ENCODE measurements around the gene NRCAM.

The NRCAM gene

DNA sequence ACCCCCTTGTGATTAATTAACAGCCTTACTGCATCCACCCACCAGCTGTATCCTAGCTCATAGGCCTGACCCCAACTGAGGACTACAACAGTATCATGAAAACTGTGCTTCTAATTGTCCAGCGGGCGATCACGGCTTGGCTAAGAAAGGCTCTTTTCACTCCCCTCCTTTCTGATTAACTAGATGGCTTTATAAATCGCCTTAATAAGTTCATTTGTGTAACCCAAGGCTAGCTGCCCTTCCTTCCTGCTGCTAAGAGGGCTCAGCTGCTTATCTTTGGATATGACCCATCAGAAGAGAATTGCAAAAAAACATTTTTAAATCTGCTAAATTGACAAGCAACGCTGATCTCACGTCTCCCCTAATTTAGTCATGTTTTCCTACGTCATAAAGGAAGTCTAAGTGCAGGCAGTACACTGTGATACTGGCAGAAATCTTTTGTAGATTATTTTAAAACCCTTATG is 163.1 kb downstream of the NRCAM start:
- TF ChIP-seq, protein P1, sequence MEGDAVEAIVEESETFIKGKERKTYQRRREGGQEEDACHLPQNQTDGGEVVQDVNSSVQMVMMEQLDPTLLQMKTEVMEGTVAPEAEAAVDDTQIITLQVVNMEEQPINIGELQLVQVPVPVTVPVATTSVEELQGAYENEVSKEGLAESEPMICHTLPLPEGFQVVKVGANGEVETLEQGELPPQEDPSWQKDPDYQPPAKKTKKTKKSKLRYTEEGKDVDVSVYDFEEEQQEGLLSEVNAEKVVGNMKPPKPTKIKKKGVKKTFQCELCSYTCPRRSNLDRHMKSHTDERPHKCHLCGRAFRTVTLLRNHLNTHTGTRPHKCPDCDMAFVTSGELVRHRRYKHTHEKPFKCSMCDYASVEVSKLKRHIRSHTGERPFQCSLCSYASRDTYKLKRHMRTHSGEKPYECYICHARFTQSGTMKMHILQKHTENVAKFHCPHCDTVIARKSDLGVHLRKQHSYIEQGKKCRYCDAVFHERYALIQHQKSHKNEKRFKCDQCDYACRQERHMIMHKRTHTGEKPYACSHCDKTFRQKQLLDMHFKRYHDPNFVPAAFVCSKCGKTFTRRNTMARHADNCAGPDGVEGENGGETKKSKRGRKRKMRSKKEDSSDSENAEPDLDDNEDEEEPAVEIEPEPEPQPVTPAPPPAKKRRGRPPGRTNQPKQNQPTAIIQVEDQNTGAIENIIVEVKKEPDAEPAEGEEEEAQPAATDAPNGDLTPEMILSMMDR (IDR thresholded peaks at IDR 0.05; ENCODE audit: low read depth, low read length), result no peak
- DNase-seq (ENCODE audit: extremely low read depth, low read depth), result no peak

DNA sequence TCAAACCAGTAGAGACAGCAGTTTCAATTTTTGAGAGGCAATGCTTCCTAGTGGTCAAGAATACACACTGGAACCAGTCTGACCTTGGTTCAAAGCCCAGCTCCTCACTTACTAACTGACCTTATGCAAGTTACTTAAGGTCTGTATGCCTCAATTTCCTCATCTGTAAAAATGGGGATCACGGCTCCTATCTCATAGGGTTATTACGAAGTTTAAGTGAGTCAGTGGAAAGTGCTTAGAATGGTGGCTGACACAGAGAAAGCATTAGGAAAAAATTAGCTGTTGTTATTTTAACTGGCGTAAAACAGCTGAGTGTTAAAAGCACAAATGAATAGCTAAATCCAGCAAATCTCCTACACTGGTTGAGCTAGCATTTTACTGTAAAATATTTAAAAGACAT is 163.7 kb downstream of the NRCAM start:
- TF ChIP-seq, protein P1 (IDR thresholded peaks at IDR 0.05; ENCODE audit: low read depth, low read length), result no peak
- no peak for DNase-seq (ENCODE audit: extremely low read depth, low read depth)

DNA sequence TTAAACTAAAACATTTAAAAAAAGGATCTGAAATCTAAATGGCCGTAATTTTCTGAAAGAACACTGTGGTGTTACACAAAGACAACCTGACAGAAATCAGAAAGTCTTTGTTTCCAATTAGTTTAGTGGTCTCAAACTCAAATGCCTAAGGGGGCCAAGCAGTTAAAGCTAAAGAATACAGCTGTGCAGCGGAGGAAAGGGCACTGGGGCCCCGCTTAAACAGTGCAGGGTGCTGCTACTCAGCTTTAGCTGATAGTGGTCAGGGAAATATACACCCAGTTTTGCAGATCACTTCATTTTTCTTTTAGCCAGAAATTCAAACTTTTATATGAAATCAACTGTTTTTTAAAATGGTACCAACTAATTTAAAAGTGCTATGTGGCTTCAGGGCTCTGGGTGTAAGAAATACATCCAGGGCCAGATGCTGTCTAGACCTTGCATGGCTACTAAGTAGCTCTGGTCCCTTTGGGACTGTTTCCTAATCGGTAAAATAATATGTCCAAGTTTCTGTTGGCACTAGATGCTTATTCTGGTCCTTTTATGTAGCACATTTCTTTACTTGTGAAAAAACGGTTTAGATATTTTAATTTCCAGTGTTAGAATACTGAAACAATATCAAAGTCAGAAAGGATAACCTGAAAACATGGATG is 164.3 kb downstream of the NRCAM start:
- no peak for DNase-seq (ENCODE audit: extremely low read depth, low read depth)
- TF ChIP-seq, protein P1 (IDR thresholded peaks at IDR 0.05; ENCODE audit: low read depth, low read length), result no peak

DNA sequence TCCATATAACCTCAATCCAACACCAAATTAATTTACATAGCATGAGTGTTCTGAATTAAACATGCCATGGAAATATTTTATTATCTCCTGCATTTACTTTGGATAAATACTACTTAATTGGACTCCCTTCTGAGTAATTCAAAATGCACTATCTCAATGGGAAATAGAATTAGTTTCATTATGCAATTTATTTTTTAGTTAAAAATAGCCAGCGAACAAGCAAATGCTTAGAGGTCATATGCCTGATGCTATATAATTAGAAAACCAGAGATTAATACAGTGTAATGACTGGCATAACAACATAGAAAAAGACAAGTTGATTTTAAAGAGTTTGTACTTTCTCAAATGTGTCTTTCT is 165.1 kb downstream of the NRCAM start:
- no peak for DNase-seq (ENCODE audit: extremely low read depth, low read depth)
- TF ChIP-seq, protein P1 (IDR thresholded peaks at IDR 0.05; ENCODE audit: low read depth, low read length), result no peak

DNA sequence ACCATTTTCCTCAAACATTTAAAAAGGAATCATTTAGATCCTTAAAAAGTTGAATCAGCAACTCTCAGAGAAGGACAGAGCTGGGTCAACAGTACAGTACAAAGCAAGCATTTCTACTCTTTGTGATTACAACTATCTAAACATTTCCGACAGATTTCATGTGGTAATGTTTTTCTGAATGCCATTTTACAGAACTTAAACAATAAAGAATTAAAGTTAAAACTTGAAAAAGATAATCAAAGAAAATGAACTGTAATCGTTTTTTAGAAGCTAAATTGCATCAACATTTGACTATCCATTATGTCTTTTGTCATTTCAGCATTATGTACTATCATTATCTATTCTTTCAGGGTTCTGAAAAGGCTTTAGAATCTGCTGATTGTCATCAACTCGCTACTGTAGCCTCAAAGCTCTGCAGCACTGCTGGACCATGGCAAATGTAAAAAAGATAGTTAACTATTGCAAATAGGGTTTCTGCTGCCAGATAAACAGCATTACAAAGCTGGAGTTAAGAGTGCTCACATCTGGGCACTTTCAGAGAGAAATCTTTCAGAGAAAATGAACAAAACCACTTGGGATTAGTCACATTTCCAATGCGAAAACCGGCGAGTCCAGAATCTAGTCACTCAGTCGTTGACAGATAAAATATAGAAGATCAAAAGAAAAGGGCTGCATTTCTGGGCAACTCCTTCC is 165.6 kb downstream of the NRCAM start:
- TF ChIP-seq, protein P1 (IDR thresholded peaks at IDR 0.05; ENCODE audit: low read depth, low read length), result no peak
- DNase-seq (ENCODE audit: extremely low read depth, low read depth), result no peak

DNA sequence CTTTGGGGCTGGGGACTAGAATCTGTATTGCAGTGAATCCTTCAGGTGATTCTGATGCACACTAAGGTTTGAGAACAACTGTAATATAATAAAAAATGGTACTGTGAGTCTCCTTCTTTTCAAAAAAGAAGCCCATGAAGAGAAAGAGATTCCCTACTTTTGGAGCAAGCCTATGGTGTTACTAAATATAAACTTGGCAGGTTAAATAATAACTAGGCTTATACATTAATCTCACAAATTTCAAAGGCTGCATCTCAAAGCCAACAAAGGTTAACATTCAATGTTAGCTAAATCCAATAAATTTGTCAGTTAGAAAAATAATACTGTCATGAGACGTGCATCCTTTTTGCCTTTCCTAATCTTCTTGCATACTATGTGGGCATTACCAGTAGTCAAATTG is 166.4 kb downstream of the NRCAM start:
- no peak for DNase-seq (ENCODE audit: extremely low read depth, low read depth)
- TF ChIP-seq, protein P1 (IDR thresholded peaks at IDR 0.05; ENCODE audit: low read depth, low read length), result no peak

DNA sequence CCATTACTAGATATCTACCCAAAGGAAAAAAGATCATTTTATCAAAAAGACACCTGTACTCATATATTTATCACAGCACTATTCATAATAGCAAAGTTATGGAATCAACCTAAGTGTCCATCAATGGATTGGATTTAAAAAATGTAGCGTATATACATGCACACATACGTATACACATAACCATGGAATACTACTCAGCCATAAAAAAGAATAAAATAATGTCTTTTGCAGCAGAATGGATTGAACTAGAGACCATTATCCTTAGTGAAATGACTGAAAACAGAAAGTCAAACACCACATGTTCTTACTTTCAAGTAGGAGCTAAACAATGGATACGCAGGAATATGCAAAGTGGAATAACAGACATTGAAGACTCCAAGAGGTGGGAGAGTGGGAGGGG is 168.4 kb downstream of the NRCAM start:
- TF ChIP-seq, protein P1 (IDR thresholded peaks at IDR 0.05; ENCODE audit: low read depth, low read length), result no peak
- DNase-seq (ENCODE audit: extremely low read depth, low read depth), result no peak

All from AG09319 (cell line).